ENCODE results near the gene MRAP. TPM values are rescaled to one million over a fixed set of nuclear protein-coding genes. Genes with fewer than 3 reads are reported as not detected.

MRAP gene
- total RNA-seq, 3 donors from 2014 or later (not counting 1 experiment from before 2014, with no cell fraction given): not detected

- ATAC-seq (no peak), DNase-seq (no peak)
- no peaks in the 10 kb centered on the region for H3K27me3 Mint-ChIP-seq (ENCODE audit: low read depth in 2 of 2)
- no peaks in the 10 kb centered on the region for H3K27me3 ChIP-seq (ENCODE audit: control insufficient read depth, insufficient read depth, low read length)
- WGBS (ENCODE audit: insufficient coverage): 88% methylated on average over 6 of the region's 6 CpGs
- TF ChIP-seq, protein P1, sequence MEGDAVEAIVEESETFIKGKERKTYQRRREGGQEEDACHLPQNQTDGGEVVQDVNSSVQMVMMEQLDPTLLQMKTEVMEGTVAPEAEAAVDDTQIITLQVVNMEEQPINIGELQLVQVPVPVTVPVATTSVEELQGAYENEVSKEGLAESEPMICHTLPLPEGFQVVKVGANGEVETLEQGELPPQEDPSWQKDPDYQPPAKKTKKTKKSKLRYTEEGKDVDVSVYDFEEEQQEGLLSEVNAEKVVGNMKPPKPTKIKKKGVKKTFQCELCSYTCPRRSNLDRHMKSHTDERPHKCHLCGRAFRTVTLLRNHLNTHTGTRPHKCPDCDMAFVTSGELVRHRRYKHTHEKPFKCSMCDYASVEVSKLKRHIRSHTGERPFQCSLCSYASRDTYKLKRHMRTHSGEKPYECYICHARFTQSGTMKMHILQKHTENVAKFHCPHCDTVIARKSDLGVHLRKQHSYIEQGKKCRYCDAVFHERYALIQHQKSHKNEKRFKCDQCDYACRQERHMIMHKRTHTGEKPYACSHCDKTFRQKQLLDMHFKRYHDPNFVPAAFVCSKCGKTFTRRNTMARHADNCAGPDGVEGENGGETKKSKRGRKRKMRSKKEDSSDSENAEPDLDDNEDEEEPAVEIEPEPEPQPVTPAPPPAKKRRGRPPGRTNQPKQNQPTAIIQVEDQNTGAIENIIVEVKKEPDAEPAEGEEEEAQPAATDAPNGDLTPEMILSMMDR (IDR thresholded peaks at IDR 0.05): no peak
- no peaks in the 10 kb centered on the region for H3K9me3 ChIP-seq (ENCODE audit: control insufficient read depth, insufficient read depth, low read length)
- intact Hi-C loops (cut with micrococcal nuclease): no loop called here
- peaks cover 0 to 9% of the 10 kb centered on the region in 2 donors for H3K4me1 Mint-ChIP-seq
- H3K9me3 Mint-ChIP-seq: no peaks in the 10 kb centered on the region
- H3K4me3 Mint-ChIP-seq: no peak overlapping the region
- peaks cover 26% of the 10 kb centered on the region for H3K36me3 Mint-ChIP-seq
- peaks cover 5% of the 10 kb centered on the region for H3K4me1 ChIP-seq (ENCODE audit: control insufficient read depth, insufficient read depth, low read length)
- no peak overlapping the region for H3K4me3 ChIP-seq (ENCODE audit: low read length)
- no peak overlapping the region for H3K27ac ChIP-seq (ENCODE audit: low read length)
- peaks cover 88% of the 10 kb centered on the region for H3K36me3 ChIP-seq (ENCODE audit: control insufficient read depth, insufficient read depth, low read length)
- H3K27ac Mint-ChIP-seq: no peak overlapping the region
Observed at GRCh38 chr21:32351428-32351827, 52.8 kb downstream of the MRAP start.

GRCh38 chr21:32352526-32352925 is 53.9 kb downstream of the MRAP start:
- no peak overlapping the region for H3K4me3 Mint-ChIP-seq
- Histone ChIP-seq H3K4me3 (ENCODE audit: low read length) (no peak overlapping the region), H3K36me3 (ENCODE audit: control insufficient read depth, insufficient read depth, low read length) (peaks cover 88% of the 10 kb centered on the region), H3K27ac (ENCODE audit: low read length) (no peak overlapping the region), H3K4me1 (ENCODE audit: control insufficient read depth, insufficient read depth, low read length) (peaks cover 5% of the 10 kb centered on the region), H3K27me3 (ENCODE audit: control insufficient read depth, insufficient read depth, low read length) (no peaks in the 10 kb centered on the region), H3K9me3 (ENCODE audit: control insufficient read depth, insufficient read depth, low read length) (no peaks in the 10 kb centered on the region)
- peaks cover 0 to 9% of the 10 kb centered on the region in 2 donors for H3K4me1 Mint-ChIP-seq
- TF ChIP-seq, protein P1 (IDR thresholded peaks at IDR 0.05): no peak
- no peak for DNase-seq
- no peak for ATAC-seq
- H3K36me3 Mint-ChIP-seq: peaks cover 26% of the 10 kb centered on the region
- whole genome bisulfite sequencing (ENCODE audit: insufficient coverage): 96% methylated on average over 7 of the region's 7 CpGs
- intact Hi-C loops (cut with micrococcal nuclease): no loop called here
- H3K27me3 Mint-ChIP-seq (ENCODE audit: low read depth in 2 of 2): no peaks in the 10 kb centered on the region
- no peak overlapping the region for H3K27ac Mint-ChIP-seq
- H3K9me3 Mint-ChIP-seq: no peaks in the 10 kb centered on the region

DNA sequence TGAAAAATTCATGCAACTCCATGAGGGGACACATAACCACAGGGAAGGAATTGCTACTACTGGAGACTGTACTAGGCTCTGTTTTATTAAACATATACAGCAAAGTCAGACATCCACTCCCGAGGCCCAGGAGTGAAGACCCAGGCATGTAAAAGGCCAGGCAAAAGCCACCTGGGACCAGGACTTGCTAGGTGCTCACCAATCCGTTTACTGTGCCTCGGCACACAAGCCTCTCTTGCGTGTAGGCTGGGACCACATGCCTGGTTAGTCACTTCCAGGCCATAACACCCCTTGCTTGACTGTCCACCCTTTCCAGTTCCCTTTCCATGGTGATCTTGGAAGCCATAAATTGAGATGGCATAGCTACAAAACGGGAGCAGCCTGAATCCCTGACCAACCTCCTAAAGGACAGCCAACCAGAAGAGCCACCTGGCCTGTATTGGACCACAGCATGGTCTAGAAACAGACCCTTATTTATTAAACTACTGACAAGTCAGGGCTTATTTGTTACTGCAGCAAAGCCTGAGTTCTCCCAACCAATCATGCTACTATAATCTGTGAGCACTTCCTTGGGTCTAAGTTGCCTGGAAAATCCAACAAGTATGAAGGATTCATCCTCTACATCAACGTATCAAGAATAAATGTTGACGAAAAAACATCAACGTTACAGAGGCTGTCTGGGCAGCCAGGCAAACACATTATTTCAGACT is 54.5 kb downstream of the MRAP start:
- DNase-seq (no peak), ATAC-seq (no peak)
- no peak overlapping the region for H3K27ac Mint-ChIP-seq
- no peaks in the 10 kb centered on the region for H3K9me3 ChIP-seq (ENCODE audit: control insufficient read depth, insufficient read depth, low read length)
- H3K4me3 ChIP-seq (ENCODE audit: low read length): no peak overlapping the region
- peaks cover 26% of the 10 kb centered on the region for H3K36me3 Mint-ChIP-seq
- H3K4me1 Mint-ChIP-seq: peaks cover 0 to 9% of the 10 kb centered on the region in 2 donors
- H3K9me3 Mint-ChIP-seq: no peaks in the 10 kb centered on the region
- no peak overlapping the region for H3K4me3 Mint-ChIP-seq
- H3K4me1 ChIP-seq (ENCODE audit: control insufficient read depth, insufficient read depth, low read length): peaks cover 5% of the 10 kb centered on the region
- H3K27me3 ChIP-seq (ENCODE audit: control insufficient read depth, insufficient read depth, low read length): no peaks in the 10 kb centered on the region
- intact Hi-C loops (cut with micrococcal nuclease): no loop called here
- peaks cover 88% of the 10 kb centered on the region for H3K36me3 ChIP-seq (ENCODE audit: control insufficient read depth, insufficient read depth, low read length)
- TF ChIP-seq, protein P1 (IDR thresholded peaks at IDR 0.05): no peak
- no peak overlapping the region for H3K27ac ChIP-seq (ENCODE audit: low read length)
- 95% methylated on average over 8 of the region's 8 CpGs for WGBS (ENCODE audit: insufficient coverage)
- H3K27me3 Mint-ChIP-seq (ENCODE audit: low read depth in 2 of 2): no peaks in the 10 kb centered on the region
